HPDE6-E6E7 (cell line): ENCODE results near the gene CACNA1C.

Experiments used
- DNase-seq: peaks from one replicate; pipeline ENCODE4 v3.0.0; 2011; ENCODE audit warnings: missing footprints; ENCODE audit errors: extremely low spot score

The CACNA1C gene

GRCh38 chr12:2390850-2391390, 338.1 kb downstream of the CACNA1C start:
- no peak for DNase-seq

GRCh38 chr12:2391740-2392331, 339.0 kb downstream of the CACNA1C start:
- DNase-seq = no peak

GRCh38 chr12:2393016-2393415, 340.2 kb downstream of the CACNA1C start:
- no peak for DNase-seq

GRCh38 chr12:2393996-2394395, 341.2 kb downstream of the CACNA1C start:
- no peak for DNase-seq

GRCh38 chr12:2395354-2395977, 342.7 kb downstream of the CACNA1C start:
- no peak for DNase-seq

- DNase-seq = no peak
Observed at GRCh38 chr12:2396448-2396871, 343.7 kb downstream of the CACNA1C start.

- DNase-seq = no peak
Observed at GRCh38 chr12:2397356-2398045, 344.7 kb downstream of the CACNA1C start.

- DNase-seq = no peak
Observed at GRCh38 chr12:2401040-2401439, 348.3 kb downstream of the CACNA1C start.

- DNase-seq = no peak
Observed at GRCh38 chr12:2402073-2402579, 349.3 kb downstream of the CACNA1C start.

- DNase-seq = no peak
Observed at GRCh38 chr12:2403221-2403976, 350.6 kb downstream of the CACNA1C start.

- no peak for DNase-seq
Observed at GRCh38 chr12:2405039-2405438, 352.3 kb downstream of the CACNA1C start.

- no peak for DNase-seq
Observed at GRCh38 chr12:2406903-2407302, 354.1 kb downstream of the CACNA1C start.

GRCh38 chr12:2408262-2408661, 355.5 kb downstream of the CACNA1C start:
- DNase-seq = no peak

GRCh38 chr12:2409656-2410265, 357.0 kb downstream of the CACNA1C start:
- no peak for DNase-seq

GRCh38 chr12:2410496-2410895, 357.7 kb downstream of the CACNA1C start:
- DNase-seq = no peak

- no peak for DNase-seq
Observed at GRCh38 chr12:2411011-2411410, 358.2 kb downstream of the CACNA1C start.

- no peak for DNase-seq
Observed at GRCh38 chr12:2411616-2412304, 359.0 kb downstream of the CACNA1C start.

- no peak for DNase-seq
Observed at GRCh38 chr12:2412305-2412643, 359.5 kb downstream of the CACNA1C start.

GRCh38 chr12:2413301-2413700, 360.5 kb downstream of the CACNA1C start:
- no peak for DNase-seq

GRCh38 chr12:2413999-2414792, 361.4 kb downstream of the CACNA1C start:
- no peak for DNase-seq
